Measurements from ENCODE around the gene ZFYVE28. TPM values are rescaled to one million over a fixed set of nuclear protein-coding genes. Genes with fewer than 3 reads are reported as not detected.

The ZFYVE28 gene
- total RNA-seq, 4 donors from 2014 or later: 44.8 to 110 (median 69.6) TPM

DNA sequence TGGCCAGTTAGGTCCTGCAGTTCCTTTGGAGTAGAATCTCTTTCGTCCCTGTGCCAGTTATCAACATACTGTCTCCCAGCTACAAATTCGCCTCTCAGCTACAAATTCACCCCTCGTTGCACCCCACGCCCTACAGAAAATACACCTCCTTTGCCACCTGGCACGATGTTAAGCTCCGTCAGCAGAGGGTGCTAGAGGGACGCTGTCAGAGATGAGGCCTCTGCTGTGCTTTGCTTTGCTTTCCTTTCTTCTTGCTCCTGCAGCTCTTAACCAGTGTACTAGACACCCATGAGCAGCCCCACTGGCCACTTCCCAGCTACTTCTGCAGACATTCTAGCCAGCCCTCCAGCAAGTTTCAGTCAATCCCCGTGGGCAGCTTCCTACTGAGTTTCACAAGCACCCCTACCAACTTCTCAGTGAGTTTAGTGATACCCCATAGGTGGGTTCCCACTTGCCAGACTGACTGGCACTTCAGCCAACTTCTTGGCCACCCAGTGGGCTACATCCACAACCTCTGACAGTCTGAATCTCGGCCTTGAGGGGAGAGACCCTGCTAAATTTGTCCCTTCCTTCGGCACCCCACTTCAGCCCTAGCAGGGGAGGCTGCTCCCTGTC, 198.3 kb downstream of the ZFYVE28 start:
- Histone ChIP-seq H3K4me3 (no peak overlapping the region), H3K27ac (no peak overlapping the region), H3K36me3 (no peaks in the 10 kb centered on the region), H3K27me3 (no peaks in the 10 kb centered on the region), H3K9me3 (no peaks in the 10 kb centered on the region), H3K4me1 (no peaks in the 10 kb centered on the region)
- in situ Hi-C loops (cut with MboI; ENCODE audit: low pct_ligation_motif_present in 1 of 4, low pct_unique_long_range_greater_than_20kb in 1 of 4, low sequenced_read_pairs in 3 of 4) (loop anchor here in 3 of 4 donors (10.0 to 25.0 kb wide), 3 partner anchors 55 to 225 kb away; no protein-coding TSS in a partner anchor), intact Hi-C loops (cut with DNase I; ENCODE audit: low total_unique reads) (no loop called here)
- DNase-seq: peak; percentile 75
- peak; percentile 79 to 82 (median 79) for TF ChIP-seq CTCF (IDR thresholded peaks at IDR 0.05)
- no peak for TF ChIP-seq EP300 (IDR thresholded peaks at IDR 0.05; ENCODE audit: low read depth)
- no peak for TF ChIP-seq POLR2A (IDR thresholded peaks at IDR 0.05)
- TF ChIP-seq POLR2AphosphoS5 (IDR thresholded peaks at IDR 0.05): no peak
- WGBS, 2 donors (ENCODE audit: low coverage in 1 of 2): 9 to 20% methylated on average over 3 to 10 of the region's 10 CpGs

Small RNA genes lying within 50 kb of the gene (small RNA-seq; reads per million reads assigned to genes)
- 0 reads per million in 4 donors for gene COX6B1P5

Other genes with a start within 250 kb of the ZFYVE28 start
- 10 to 100 TPM in 3 of 4 donors, 1 to 10 TPM in 1; 2.0 to 18.0 (median 11.3) TPM for gene HAUS3, start 176.5 kb downstream of the ZFYVE28 start, total RNA-seq
- 1 to 10 TPM in 2 of 4 donors, under 1 TPM in 2; 0.27 to 2.6 (median 1.4) TPM for gene POLN, start 176.5 kb downstream of the ZFYVE28 start, total RNA-seq
- 100 to 1,000 TPM in 1 of 4 donors, 10 to 100 TPM in 3; 48.1 to 101 (median 57.7) TPM for gene MXD4, start 156.5 kb downstream of the ZFYVE28 start, total RNA-seq
- gene CFAP99, start 310 bp upstream of the ZFYVE28 start, total RNA-seq: under 1 TPM in 3 of 4 donors, not detected in 1; 0.32 to 0.82 (median 0.60) TPM
- gene RNF4, start 50.5 kb upstream of the ZFYVE28 start, total RNA-seq: 10 to 100 TPM; 20.9 to 50.5 (median 35.8) TPM
- 10 to 100 TPM; 27.7 to 40.4 (median 31.1) TPM for gene FAM193A, start 118.0 kb upstream of the ZFYVE28 start, total RNA-seq